Measurements from ENCODE around the gene ARMC5.

GRCh38 chr16:31474773-31475738 is 15.8 kb downstream of the ARMC5 start:
- TF ChIP-seq EZH2phosphoT487 (IDR thresholded peaks at IDR 0.05; ENCODE audit: low read depth), result no peak
- TF ChIP-seq CTCF (IDR thresholded peaks at IDR 0.05; ENCODE audit: low read depth, low read length), result no peak
